AG09309 (cell line): ENCODE measurements around the gene TAGLN2.

Experiments
- DNase-seq: peaks from one replicate; pipeline ENCODE4 v3.0.0-alpha.2; 2010; ENCODE audit warnings: low read depth
- H3K4me3 ChIP-seq: 2 replicates; pipeline ENCODE4 v1.5.1; 2011; ENCODE audit warnings: mild to moderate bottlenecking, low read depth, low read length, moderate library complexity; ENCODE audit not compliant: control insufficient read depth
- CTCF ChIP-seq: IDR thresholded peaks from 2 replicates; pipeline ENCODE4 v1.5.1; 2011; ENCODE audit warnings: mild to moderate bottlenecking, low read depth, low read length, inconsistent platforms; ENCODE audit not compliant: insufficient read depth, control insufficient read depth; ENCODE audit errors: missing control alignments

The TAGLN2 gene

GRCh38 chr1:159944623-159945455, 19.5 kb upstream of the TAGLN2 start:
- H3K4me3 ChIP-seq: peak overlapping the region; percentile 31
- no peak for TF ChIP-seq CTCF
- no peak for DNase-seq

DNA sequence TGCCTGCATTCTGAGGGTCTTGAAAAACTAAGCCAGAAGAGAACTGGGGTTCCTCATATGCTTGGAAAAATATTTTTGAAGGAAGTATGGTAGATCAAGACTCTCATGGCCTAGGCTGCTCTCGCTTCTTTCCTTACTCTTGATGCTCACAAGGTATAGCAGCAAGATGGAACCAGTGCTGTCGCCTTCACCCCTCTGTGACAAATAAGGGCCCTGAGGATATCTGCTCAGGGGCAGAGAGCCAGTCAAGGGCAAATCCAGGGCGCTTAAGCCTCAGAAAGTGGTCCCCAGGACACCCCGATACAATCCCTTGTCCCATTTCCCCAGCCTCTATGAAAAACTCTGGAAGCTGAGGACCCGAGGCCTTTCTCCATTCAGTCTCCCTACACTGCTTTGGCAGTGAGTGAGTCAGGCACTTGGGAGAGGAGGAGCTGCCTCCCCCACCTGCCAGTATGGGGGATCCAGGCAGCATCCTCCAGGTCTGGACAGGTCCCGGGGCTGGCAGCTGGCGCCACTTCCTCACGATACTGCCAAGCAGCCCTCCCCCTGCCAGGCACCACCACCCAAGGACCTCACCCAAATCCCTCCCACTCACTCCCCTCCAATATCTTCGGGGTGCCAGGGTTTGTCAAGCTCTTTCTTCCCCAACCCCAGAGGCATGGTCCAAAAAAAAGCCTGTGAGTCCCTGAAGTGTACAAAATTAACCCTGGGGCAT, 18.8 kb upstream of the TAGLN2 start:
- H3K4me3 ChIP-seq: no peak overlapping the region
- TF ChIP-seq CTCF: no peak
- DNase-seq: no peak

GRCh38 chr1:159943278-159943640, 18.0 kb upstream of the TAGLN2 start:
- no peak overlapping the region for H3K4me3 ChIP-seq
- TF ChIP-seq CTCF: no peak
- DNase-seq: no peak

GRCh38 chr1:159942632-159943277, 17.4 kb upstream of the TAGLN2 start:
- no peak for TF ChIP-seq CTCF
- no peak overlapping the region for H3K4me3 ChIP-seq
- no peak for DNase-seq

GRCh38 chr1:159941591-159942560, 16.6 kb upstream of the TAGLN2 start:
- no peak for TF ChIP-seq CTCF
- no peak overlapping the region for H3K4me3 ChIP-seq
- no peak for DNase-seq

GRCh38 chr1:159941141-159941540, 15.8 kb upstream of the TAGLN2 start:
- no peak for DNase-seq
- TF ChIP-seq CTCF: no peak
- H3K4me3 ChIP-seq: no peak overlapping the region
